Keratinocyte (primary cell): ENCODE measurements around the gene WDR35. TPM values are rescaled to one million over a fixed set of nuclear protein-coding genes. Genes with fewer than 3 reads are reported as not detected.
A peak's percentile ranks its signal among the peaks of the same experiment; 100 is the strongest.

Experiments
- DNase-seq: peaks from one replicate; pipeline ENCODE4 v3.0.0-alpha.2; 2011; ENCODE audit warnings: low read depth, missing footprints, low spot score
- FAIRE-seq: peaks from 2 replicates; lab custom pipeline; 2011; peaks lifted over from hg19 to GRCh38; lab: Jason Lieb, UNC
- H2AFZ ChIP-seq: 2 replicates; pipeline ENCODE4 v1.6.0; 2012; ENCODE audit warnings: low read length, control low read depth, inconsistent platforms; ENCODE audit not compliant: control insufficient read depth
- H3K27ac ChIP-seq: 2 replicates; pipeline ENCODE4 v1.5.1; 2011; ENCODE audit warnings: low read length; ENCODE audit not compliant: control insufficient read depth, insufficient read depth
- H3K27me3 ChIP-seq: 3 replicates; pipeline ENCODE4 v1.6.0; 2011; ENCODE audit warnings: low read length; ENCODE audit not compliant: control insufficient read depth, insufficient read depth; ENCODE audit errors: extremely low read depth
- H3K36me3 ChIP-seq, 2 experiments: 2 replicates in 1 of 2; 3 replicates in 1 of 2; pipeline ENCODE4 v1.5.1; 2011; ENCODE audit warnings: low read length in 2 of 2, mild to moderate bottlenecking in 1 of 2; ENCODE audit not compliant: control insufficient read depth in 2 of 2, insufficient read depth in 2 of 2; ENCODE audit errors: extremely low read depth in 1 of 2
- H3K4me1 ChIP-seq: 3 replicates; pipeline ENCODE4 v1.5.1; 2011; ENCODE audit warnings: low read length; ENCODE audit not compliant: control insufficient read depth, insufficient read depth; ENCODE audit errors: extremely low read depth
- H3K4me2 ChIP-seq: 3 replicates; pipeline ENCODE4 v1.6.0; 2011; ENCODE audit warnings: low read depth, low read length; ENCODE audit not compliant: control insufficient read depth, insufficient read depth; ENCODE audit errors: extremely low read depth
- H3K4me3 ChIP-seq, 3 experiments: fragments of 200-600 bp in 1 of 3; sonication (generic) in 1 of 3; 2 replicates in 2 of 3; 3 replicates in 1 of 3; pipeline ENCODE4 v1.5.1; 2011 to 2016; ENCODE audit warnings: low read length in 3 of 3, mild to moderate bottlenecking in 3 of 3, control low read depth in 2 of 3, inconsistent platforms in 1 of 3, low read depth in 1 of 3, mixed read lengths in 1 of 3, mixed run types in 1 of 3, moderate library complexity in 1 of 3; ENCODE audit not compliant: control insufficient read depth in 2 of 3, insufficient read depth in 2 of 3; ENCODE audit errors: extremely low read depth in 1 of 3
- H3K79me2 ChIP-seq: 2 replicates; pipeline ENCODE4 v1.6.0; 2012; ENCODE audit warnings: low read length; ENCODE audit not compliant: control insufficient read depth, insufficient read depth
- H3K9ac ChIP-seq: 3 replicates; pipeline ENCODE4 v1.6.0; 2011; ENCODE audit warnings: low read length; ENCODE audit not compliant: control insufficient read depth, insufficient read depth; ENCODE audit errors: extremely low read depth
- H3K9me1 ChIP-seq: 3 replicates; pipeline ENCODE4 v1.6.0; 2011; ENCODE audit warnings: low read length; ENCODE audit not compliant: control insufficient read depth, insufficient read depth; ENCODE audit errors: extremely low read depth
- H3K9me3 ChIP-seq: 2 replicates; pipeline ENCODE4 v1.5.1; 2012; ENCODE audit warnings: low read depth, low read length; ENCODE audit not compliant: control insufficient read depth
- H4K20me1 ChIP-seq: 3 replicates; pipeline ENCODE4 v1.6.0; 2011; ENCODE audit warnings: low read length; ENCODE audit not compliant: control insufficient read depth, insufficient read depth; ENCODE audit errors: extremely low read depth
- EZH2 ChIP-seq: IDR thresholded peaks from one replicate; pipeline ENCODE4 v1.6.1; 2012; ENCODE audit warnings: inconsistent platforms, mild to moderate bottlenecking, low read length, moderate library complexity
- dilution Hi-C: fragments of 300-500 bp; cut with MboI; formaldehyde crosslinking; loops from one replicate; pipeline ENCODE4 v1.7.0; 2020; ENCODE audit warnings: low sequenced_read_pairs; ENCODE audit not compliant: extremely low pct_ligation_motif_present
- polyA plus RNA-seq, 5 experiments: library from polyadenylated mRNA; depleted of rRNA in 3 of 5; stranded (reverse) in 3 of 5; stranded (forward) in 1 of 5; unstranded in 1 of 5; fragments of >200 nt; gene quantifications; 1 replicate in 1 of 5; 2 replicates in 3 of 5; 3 replicates in 1 of 5; pipeline versions ENCODE4 v1.2.1 to v1.2.3, GENCODE V29; 2011 to 2012; ENCODE audit warnings: missing spikeins in 2 of 5, low read depth in 1 of 5, low replicate concordance in 1 of 5
- TF ChIP-seq, protein P1 (sequence below), 3 experiments: IDR thresholded peaks in 1 of 3; conservative IDR thresholded peaks in 1 of 3; optimal IDR thresholded peaks in 1 of 3; 2 replicates in 2 of 3; 3 replicates in 1 of 3; pipeline versions ENCODE3 to v1.5.1; 2011; ENCODE audit warnings: low read length in 3 of 3, mild to moderate bottlenecking in 3 of 3, moderate library complexity in 2 of 3, control low read depth in 1 of 3, inconsistent platforms in 1 of 3; ENCODE audit not compliant: insufficient read depth in 2 of 3; ENCODE audit errors: extremely low read depth in 1 of 3

Gene WDR35
- polyA plus RNA-seq, 1 donor (not counting 4 experiments of a cell fraction or from before 2014, with no cell fraction given) = 8.8 TPM

GRCh38 chr2:19947184-19947940, 42.5 kb downstream of the WDR35 start:
- Histone ChIP-seq H3K9me1 (no peaks in the 10 kb centered on the region), H3K27me3 (no peaks in the 10 kb centered on the region), H3K36me3 (peaks cover under 1 to 4% of the 10 kb centered on the region in 2 experiments), H3K4me2 (no peak overlapping the region), H3K9me3 (no peaks in the 10 kb centered on the region), H2AFZ (no peak overlapping the region), H3K27ac (no peak overlapping the region), H3K9ac (no peak overlapping the region), H4K20me1 (no peaks in the 10 kb centered on the region), H3K79me2 (no peaks in the 10 kb centered on the region), H3K4me3 (no peak overlapping the region), H3K4me1 (no peaks in the 10 kb centered on the region)
- no peak for DNase-seq
- FAIRE-seq = no peak
- dilution Hi-C loops = no loop called here
- TF ChIP-seq, protein P1, sequence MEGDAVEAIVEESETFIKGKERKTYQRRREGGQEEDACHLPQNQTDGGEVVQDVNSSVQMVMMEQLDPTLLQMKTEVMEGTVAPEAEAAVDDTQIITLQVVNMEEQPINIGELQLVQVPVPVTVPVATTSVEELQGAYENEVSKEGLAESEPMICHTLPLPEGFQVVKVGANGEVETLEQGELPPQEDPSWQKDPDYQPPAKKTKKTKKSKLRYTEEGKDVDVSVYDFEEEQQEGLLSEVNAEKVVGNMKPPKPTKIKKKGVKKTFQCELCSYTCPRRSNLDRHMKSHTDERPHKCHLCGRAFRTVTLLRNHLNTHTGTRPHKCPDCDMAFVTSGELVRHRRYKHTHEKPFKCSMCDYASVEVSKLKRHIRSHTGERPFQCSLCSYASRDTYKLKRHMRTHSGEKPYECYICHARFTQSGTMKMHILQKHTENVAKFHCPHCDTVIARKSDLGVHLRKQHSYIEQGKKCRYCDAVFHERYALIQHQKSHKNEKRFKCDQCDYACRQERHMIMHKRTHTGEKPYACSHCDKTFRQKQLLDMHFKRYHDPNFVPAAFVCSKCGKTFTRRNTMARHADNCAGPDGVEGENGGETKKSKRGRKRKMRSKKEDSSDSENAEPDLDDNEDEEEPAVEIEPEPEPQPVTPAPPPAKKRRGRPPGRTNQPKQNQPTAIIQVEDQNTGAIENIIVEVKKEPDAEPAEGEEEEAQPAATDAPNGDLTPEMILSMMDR (optimal IDR thresholded peaks at IDR 0.05 in 1 of 3, IDR thresholded peaks at IDR 0.05 in 1 of 3, conservative IDR thresholded peaks at IDR 0.05 in 1 of 3; ENCODE audit: extremely low read depth in 1 of 3, insufficient read depth in 2 of 3, low read length in 3 of 3) = no peak
- no peak for TF ChIP-seq EZH2

DNA sequence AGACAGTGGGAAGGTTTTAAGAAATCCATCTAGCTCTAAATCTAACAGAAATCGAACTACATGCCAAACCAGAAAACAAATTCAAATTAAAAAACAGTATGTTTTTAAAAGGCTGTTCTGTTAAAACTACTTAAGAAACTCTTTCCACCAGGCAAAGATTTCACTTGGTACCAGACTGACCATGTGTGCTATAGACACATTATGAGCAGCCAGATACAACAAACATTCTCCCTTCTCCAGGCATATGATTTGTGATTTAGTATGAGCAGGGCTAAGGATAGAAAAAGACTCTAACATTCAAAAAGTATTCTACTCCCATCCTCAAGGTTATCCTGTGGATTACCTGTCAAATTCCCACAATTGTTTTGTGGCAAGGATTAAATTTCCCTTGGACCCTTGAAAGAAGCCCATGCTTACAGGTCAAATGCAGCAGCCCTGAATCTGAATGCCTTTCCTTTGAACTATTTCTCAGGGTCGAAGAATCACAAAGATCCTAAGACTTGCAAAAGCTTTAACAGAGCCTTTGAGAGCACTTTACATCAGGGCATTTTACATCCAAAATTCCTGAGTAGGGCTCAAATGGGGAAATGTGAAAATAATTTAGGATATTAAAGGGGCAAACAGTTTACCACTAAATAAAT, 45.6 kb downstream of the WDR35 start:
- no peak for DNase-seq
- dilution Hi-C loops = no loop called here
- Histone ChIP-seq H4K20me1 (no peaks in the 10 kb centered on the region), H3K9me3 (no peaks in the 10 kb centered on the region), H3K36me3 (peaks cover 0 to 2% of the 10 kb centered on the region in 2 experiments), H3K9ac (no peak overlapping the region), H3K4me3 (no peak overlapping the region), H3K27ac (no peak overlapping the region), H3K9me1 (no peaks in the 10 kb centered on the region), H3K27me3 (no peaks in the 10 kb centered on the region), H3K79me2 (no peaks in the 10 kb centered on the region), H3K4me2 (no peak overlapping the region), H2AFZ (no peak overlapping the region), H3K4me1 (no peaks in the 10 kb centered on the region)
- FAIRE-seq = peak; percentile 72
- TF ChIP-seq, protein P1 (optimal IDR thresholded peaks at IDR 0.05 in 1 of 3, IDR thresholded peaks at IDR 0.05 in 1 of 3, conservative IDR thresholded peaks at IDR 0.05 in 1 of 3; ENCODE audit: extremely low read depth in 1 of 3, insufficient read depth in 2 of 3, low read length in 3 of 3) = no peak
- TF ChIP-seq EZH2 = no peak
